Fibroblast of pulmonary artery (primary cell): ENCODE results near the gene HFM1.

Experiments
- DNase-seq: peaks from one replicate; pipeline ENCODE4 v3.0.0-alpha.2; 2010; ENCODE audit warnings: low read depth
- H3K4me3 ChIP-seq: replicated peaks from 2 replicates; pipeline ENCODE4 v1.5.1; 2011; ENCODE audit warnings: low read depth, mild to moderate bottlenecking, control low read depth, low read length, moderate library complexity
- CTCF ChIP-seq: IDR thresholded peaks from 2 replicates; pipeline ENCODE4 v1.5.1; 2011; ENCODE audit warnings: mild to moderate bottlenecking, control low read depth, low read length, inconsistent platforms; ENCODE audit errors: missing control alignments

Gene HFM1

GRCh38 chr1:91282695-91283420 lies 121.8 kb downstream of the HFM1 start:
- peak; percentile 87 for DNase-seq
- peak; percentile 83 for TF ChIP-seq CTCF
- H3K4me3 ChIP-seq = no peak overlapping the region

GRCh38 chr1:91281782-91282181 lies 122.9 kb downstream of the HFM1 start:
- no peak for TF ChIP-seq CTCF
- DNase-seq = no peak
- H3K4me3 ChIP-seq = no peak overlapping the region

- peak; percentile 53 for DNase-seq
- peak; percentile 39 for TF ChIP-seq CTCF
Observed at GRCh38 chr1:91278754-91279153, 125.9 kb downstream of the HFM1 start.

GRCh38 chr1:91273875-91274274 lies 130.8 kb downstream of the HFM1 start:
- H3K4me3 ChIP-seq = no peak overlapping the region
- no peak for TF ChIP-seq CTCF
- DNase-seq = peak; percentile 24

More at GRCh38 chr1:91278754-91279153, 125.9 kb downstream of the HFM1 start:
- H3K4me3 ChIP-seq = no peak overlapping the region

- no peak for TF ChIP-seq CTCF
- DNase-seq = no peak
- no peak overlapping the region for H3K4me3 ChIP-seq
Observed at GRCh38 chr1:91261655-91262054, 143.0 kb downstream of the HFM1 start.

- TF ChIP-seq CTCF = no peak
- DNase-seq = no peak
- H3K4me3 ChIP-seq = no peak overlapping the region
Observed at GRCh38 chr1:91245435-91245834, 159.2 kb downstream of the HFM1 start.

GRCh38 chr1:91244737-91245136 lies 159.9 kb downstream of the HFM1 start:
- H3K4me3 ChIP-seq = no peak overlapping the region
- TF ChIP-seq CTCF = no peak
- DNase-seq = no peak
